ENCODE results near the gene CHRM2.
"Not testable (repeated sequence)": the region's sequence is repeated elsewhere in the genome, so short reads cannot be mapped to it uniquely, and the experiment has no call there.

Gene CHRM2

GRCh38 chr7:136868496-136869000 is at the start of gene CHRM2:
Gene CHRM2, plus strand, starts transcription at chr7:136868652. Its CDS starts 146,214 bp downstream, at chr7:137014866.
- no peak for DNase-seq

DNA sequence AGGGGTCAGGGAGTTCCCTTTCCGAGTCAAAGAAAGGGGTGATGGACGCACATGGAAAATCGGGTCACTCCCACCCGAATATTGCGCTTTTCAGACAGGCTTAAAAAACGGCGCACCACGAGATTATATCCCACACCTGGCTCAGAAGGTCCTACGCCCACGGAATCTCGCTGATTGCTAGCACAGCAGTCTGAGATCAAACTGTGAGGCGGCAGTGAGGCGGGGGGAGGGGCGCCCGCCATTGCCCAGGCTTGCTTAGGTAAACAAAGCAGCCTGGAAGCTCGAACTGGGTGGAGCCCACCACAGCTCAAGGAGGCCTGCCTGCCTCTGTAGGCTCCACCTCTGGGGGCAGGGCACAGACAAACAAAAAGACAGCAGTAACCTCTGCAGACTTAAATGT is 37.1 kb upstream of the CHRM2 start:
- DNase-seq, result not testable (repeated sequence)

DNA sequence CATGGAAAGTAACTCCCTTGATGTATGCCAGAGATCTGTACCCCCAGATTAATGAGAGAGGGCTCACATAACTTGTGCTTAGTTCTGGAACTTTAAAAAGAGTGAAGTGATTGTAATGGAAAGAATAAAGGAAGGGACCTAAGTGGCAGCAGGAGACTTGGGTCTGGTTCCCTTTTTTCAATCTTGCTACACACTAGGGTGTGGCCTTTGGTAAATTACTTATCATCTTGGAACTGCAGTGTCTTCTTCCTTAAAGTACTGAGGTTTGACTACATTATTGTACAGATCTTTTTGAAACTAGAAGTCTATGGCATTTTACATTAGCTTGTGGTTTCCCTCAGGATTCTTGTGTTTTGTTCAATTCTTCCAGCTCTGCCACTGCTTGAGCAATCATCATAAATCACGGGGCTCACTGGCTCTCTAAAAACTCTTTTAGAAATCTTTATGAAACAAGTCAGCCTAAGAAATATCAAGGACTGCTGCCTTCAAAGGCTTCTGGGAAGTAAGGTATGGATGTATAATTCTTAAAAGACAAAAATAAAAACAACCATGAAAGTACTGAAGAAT is 22.5 kb upstream of the CHRM2 start:
- DNase-seq, result no peak

- no peak for DNase-seq
Observed at GRCh38 chr7:136847858-136848257, 20.6 kb upstream of the CHRM2 start.

DNA sequence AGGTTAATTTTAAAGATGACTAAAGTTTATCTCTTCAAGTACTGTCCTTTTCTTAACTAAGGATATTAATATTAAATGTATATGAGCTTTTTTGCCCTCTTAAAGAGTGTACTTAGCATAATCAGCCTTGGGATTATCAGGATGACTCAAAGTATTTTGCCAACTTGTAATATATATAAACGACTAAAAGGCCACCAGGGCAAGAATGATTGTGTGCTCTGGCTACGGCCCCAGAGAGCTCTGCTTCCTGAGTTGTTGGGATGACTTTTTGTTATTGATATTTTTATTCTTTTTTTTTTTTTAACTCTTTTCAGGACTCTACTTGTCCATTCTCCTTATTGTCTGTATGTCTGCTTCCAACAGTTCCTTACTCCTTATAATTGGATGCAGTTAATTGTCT is 14.8 kb upstream of the CHRM2 start:
- DNase-seq, result no peak

DNA sequence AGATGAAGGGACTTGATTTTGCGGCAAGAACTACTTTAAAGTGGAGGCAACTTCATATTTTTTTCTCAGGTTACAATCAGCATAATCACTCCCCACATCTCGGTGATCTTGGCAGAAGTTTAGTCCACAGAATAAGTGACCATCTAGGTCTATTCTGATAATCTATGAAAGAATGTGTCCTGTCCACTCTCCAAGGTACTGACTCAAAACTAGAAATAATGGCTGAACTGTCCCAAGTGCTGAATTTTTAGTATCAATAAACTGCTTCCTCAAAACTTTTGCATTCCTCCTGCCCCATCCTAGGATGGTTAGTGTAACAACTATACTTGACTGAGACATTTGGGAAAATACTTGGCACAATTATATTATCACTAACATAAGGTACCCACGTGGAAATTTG is 10.9 kb upstream of the CHRM2 start:
- no peak for DNase-seq

DNA sequence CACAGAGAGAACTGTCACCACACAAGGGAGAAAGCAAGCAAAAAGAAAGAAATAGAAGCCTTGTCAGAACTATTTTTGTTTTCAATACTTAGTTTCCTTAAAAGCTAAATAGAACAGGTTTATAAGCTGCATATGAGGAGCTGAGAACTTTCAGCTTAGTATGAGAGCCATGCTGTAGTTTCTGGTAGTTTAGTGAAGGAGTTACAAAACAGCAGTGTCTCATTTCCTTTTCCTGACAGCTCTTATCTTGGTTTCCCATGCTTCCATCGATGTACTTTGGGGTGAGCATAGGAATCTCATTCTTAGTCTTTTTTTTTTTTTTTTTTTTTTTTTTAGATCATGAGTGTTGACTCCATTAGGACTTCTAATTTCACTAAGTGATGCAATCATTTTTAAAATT is 8.6 kb upstream of the CHRM2 start:
- no peak for DNase-seq

DNA sequence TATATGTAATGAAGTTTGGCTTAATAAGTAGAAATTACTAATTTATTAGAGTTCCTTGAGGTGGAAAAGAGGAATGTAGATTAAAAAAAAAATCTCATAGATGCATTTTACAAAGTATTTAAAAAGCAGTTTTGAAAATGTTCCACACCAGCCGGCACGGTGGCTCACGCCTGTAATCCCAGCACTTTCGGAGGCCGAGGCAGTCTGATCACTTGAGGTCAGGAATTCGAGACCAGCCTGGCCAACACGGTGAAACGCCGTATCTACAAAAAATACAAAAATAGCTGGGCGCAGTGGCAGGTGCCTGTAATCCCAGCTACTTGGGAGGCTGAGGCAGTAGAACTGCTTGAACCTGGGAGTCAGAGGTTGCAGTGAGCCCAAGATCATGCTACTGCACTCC is 3.2 kb upstream of the CHRM2 start:
- DNase-seq, result no peak

GRCh38 chr7:136865777-136866176 is 2.7 kb upstream of the CHRM2 start:
- DNase-seq, result no peak

GRCh38 chr7:136869001-136869961 is 829 bp downstream of the CHRM2 start:
- no peak for DNase-seq

DNA sequence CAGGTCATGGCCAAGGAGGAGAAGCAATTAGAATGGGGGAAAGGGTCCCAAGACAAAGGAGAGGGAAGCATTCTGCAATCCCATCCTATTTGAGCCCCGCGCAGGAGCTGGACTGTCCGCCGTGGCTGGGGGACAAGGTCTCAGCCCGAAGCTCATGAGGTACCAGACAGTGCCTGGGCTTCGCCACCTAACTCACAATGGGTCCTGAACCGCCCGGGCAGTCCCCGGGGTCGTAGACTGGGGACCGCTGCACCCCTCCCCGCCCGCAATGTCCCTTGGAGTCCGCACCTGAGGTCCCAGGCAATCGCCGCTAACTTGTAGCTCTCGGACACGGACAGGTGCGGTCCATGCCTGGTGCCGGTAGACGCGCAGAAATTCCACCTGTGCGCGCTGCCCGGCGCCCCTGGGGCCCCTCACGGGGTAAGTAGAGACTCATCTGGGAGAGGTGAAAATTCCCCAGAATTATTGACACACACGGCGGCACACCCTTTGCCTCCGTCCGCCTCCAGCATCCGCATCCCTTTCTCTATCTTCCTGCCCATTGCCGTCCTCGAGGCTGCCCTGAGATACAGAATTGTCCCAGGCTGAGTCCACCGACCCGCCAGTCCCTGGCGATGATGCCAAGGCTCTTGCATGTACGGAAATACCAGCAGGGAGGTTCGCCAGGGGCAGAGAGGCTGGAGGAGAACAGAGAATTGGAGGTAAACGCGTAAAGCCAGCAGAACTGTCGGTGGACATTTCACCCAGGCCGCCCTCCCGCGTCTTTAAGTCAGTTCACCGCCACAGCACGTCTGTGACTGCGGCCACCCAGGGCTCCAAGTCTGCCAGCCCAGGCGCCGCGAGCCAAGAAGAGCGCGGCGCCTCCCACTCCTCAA is 1.8 kb downstream of the CHRM2 start:
- no peak for DNase-seq

- no peak for DNase-seq
Observed at GRCh38 chr7:136870866-136871487, 2.5 kb downstream of the CHRM2 start.

DNA sequence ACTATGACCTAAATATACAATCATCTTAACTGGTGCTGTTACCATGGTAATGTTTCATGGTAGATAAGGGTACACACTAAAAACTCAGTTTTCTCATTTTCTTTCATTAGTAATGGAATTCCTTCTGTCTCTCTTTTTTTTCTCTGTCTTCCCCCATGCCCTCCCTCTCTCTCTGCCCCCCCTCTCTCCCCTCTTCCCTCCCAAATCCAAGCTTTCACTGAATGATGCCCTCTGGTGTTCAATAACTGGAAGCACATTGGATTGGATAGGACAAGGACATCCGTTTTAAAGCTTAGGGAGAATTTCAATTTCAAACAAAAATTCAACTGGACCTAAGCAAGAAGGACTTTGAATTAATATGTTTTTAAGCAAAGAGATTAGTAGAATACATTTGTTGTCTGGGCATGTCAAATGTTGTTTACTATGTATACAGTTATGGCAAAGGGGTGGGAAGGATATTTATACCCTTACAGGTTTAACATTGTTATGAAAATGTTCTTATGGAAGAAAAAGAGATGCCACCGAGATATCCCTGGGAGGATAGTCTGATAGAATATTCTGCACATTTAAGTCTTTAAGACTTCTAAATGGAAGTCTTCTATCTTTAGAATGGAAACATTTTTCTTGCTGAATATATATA is 6.1 kb downstream of the CHRM2 start:
- DNase-seq, result no peak

GRCh38 chr7:136877509-136877908 is 9.1 kb downstream of the CHRM2 start:
- no peak for DNase-seq

DNA sequence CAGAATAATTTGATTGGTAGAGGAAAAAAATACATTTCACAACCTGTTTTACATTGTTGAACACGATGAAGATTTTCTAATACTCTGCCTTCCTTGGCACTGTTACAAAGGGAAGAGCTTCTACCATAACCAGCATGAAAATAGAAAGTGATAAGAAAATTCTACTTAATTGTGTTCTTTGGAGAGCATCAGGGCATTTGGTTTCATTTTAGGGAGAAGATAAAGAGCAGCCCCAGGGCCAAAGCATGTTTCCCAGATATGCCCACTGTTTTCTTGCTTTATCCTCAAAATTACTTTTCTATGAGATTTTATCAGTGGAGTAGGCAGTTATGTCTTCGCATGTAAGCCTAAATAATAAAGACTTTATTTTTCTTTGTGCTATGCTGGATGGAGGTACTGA is 9.5 kb downstream of the CHRM2 start:
- DNase-seq, result no peak

GRCh38 chr7:136878878-136879277 is 10.4 kb downstream of the CHRM2 start:
- DNase-seq, result no peak

- DNase-seq, result no peak
Observed at GRCh38 chr7:136883046-136883445, 14.6 kb downstream of the CHRM2 start.

- DNase-seq, result no peak
Observed at GRCh38 chr7:136884492-136884891, 16.0 kb downstream of the CHRM2 start.

GRCh38 chr7:136887317-136887716 is 18.9 kb downstream of the CHRM2 start:
- no peak for DNase-seq

DNA sequence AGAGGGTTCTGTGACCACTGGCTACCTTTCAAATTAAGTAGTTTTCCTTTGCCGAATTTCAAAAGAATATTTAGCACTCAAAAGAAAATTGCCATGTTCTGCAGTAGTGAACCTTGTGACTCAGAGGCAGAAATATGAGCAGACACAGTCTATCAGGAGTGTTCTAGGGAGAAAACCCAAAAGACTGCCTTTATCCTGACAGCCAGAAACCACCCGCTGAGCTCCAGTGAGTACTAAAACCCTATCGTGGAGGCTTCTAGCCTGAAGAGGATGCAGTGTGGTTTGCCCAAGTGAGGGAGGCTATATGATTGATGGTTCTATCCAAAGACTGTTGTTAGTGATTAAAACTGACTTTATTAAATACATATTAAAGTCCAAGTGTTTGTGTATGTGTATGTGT is 21.9 kb downstream of the CHRM2 start:
- DNase-seq, result no peak

DNA sequence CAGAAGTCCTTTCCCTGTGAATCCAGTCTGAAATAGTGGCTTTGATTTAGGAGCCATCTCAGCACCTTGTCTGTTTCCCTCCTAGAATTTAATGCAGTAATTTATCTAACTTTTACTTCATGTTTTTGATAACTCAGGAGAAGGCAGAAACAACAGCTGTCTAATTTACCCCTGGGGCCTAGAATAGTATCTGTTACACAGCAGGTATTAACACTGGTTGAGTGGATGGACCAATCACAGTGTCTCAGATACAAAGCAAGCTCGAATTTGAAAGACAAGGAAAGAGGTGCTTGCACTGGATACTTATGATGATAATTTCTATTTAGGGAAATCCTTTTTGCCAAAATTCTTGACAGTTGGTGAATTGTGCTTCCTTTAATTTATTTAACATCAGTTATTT is 23.4 kb downstream of the CHRM2 start:
- DNase-seq, result no peak

GRCh38 chr7:136894789-136895188 is 26.3 kb downstream of the CHRM2 start:
- DNase-seq, result no peak
